GM19455 (cell line): ENCODE results near the gene ZC3H12C.
"Not testable (repeated sequence)": the region's sequence is repeated elsewhere in the genome, so short reads cannot be mapped to it uniquely, and the experiment has no call there.

Experiments
- ATAC-seq: cut with Tn5 transposase; IDR thresholded peaks from one replicate; pipeline ENCODE4 v1.9.1; 2021; ENCODE audit not compliant: unreplicated experiment

Gene ZC3H12C

GRCh38 chr11:110176366-110177085 is 83.3 kb downstream of the ZC3H12C start:
- ATAC-seq: no peak

DNA sequence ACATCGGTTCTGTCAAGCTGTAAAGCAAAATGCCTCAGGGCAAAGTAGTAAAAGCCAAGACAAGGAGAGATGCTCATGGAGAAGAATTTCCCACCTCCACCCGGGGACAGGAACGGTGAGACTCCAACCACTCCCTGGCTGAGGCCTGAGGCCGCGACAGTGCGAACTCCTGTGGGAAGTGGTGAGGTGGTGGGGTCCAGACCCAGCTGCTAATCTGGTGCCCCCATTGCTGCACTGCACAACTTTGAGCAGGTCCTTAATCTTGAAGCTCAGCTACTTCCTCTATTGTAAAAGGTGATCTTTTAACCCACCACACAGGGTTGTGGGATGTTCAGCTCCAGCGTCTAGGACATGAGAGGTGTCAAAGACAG is 83.9 kb downstream of the ZC3H12C start:
- no peak for ATAC-seq

DNA sequence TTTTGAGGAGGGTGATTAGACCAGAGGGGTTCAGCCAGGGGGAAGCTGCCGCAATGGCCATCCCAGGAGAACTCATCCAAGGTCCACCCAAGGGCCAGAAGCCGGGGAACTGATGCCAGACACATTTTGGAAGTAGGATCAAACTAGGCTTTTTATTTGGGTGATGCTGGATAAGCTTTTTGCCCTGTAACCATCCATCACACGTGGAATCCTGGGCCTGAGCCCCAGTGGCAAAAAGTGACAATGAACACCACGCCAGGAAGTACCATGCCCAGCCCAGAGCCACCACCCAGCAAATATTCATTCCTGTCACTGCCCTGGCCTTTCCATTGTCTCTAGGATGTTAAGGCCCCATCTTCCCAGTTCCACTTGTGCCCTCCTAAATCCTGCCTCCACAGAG is 85.9 kb downstream of the ZC3H12C start:
- no peak for ATAC-seq

- no peak for ATAC-seq
These were observed 89.7 kb downstream of the ZC3H12C start for GRCh38 chr11:110182886-110183285.

GRCh38 chr11:110184456-110184855 is 91.3 kb downstream of the ZC3H12C start:
- no peak for ATAC-seq

DNA sequence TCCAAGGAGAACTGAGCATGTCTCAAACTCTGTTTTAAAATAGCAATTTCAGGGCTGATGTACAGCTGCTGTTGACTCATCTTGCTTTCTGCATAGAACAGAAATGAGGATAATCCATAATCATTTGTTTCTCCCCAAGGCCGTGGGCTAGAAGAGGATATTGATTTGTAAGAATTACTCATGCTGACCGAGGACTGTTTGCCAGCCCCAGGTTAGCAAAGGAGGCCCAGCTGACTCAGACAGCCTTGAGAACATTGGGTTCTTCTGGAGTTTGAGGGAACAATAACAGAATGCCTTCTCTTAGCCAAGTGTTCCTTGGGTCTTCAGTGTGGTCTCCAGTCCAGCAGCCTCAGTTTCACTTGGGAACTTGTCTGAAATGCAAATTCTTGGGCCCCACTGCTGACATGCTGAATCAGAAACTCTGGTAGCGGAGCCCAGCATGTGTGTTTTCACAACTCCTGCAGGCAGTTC is 92.0 kb downstream of the ZC3H12C start:
- no peak for ATAC-seq

DNA sequence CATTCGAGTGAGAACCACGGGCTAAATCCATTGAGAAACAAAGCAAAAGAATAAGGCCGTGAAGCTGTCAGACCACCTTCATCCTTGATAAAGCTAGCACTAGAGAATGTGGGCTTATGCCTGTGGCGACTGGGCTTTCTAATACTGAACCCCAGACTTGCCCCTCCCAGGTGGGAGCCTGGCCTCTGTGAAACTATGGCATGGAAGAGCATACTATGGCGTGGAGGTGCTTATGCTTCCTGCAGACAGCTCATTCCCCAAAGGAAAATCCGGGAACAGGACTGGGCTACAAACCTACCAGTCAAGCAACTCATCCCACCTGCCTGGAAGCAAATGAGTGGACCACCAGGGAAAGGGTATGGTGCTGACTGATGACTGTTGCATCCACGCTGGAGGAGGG is 92.4 kb downstream of the ZC3H12C start:
- ATAC-seq: no peak

DNA sequence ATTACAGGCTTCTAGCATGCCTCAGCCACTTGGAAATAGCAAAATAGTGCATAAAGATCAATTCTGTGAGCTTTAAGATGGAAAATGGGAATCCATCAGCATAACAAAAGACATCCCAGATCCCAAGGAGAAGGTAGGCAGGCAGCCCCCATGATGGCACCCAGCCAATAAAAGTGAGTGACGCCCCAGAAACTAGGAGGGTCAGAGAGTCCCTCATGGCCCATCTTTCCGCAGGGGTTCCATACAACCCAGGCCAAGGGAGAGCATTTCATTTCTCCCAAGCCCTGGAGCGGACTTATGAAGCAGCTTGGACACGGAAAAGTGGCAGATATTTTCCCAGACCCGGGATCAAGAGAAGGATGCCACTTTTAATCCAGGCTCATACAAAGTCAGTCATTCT is 93.3 kb downstream of the ZC3H12C start:
- no peak for ATAC-seq

DNA sequence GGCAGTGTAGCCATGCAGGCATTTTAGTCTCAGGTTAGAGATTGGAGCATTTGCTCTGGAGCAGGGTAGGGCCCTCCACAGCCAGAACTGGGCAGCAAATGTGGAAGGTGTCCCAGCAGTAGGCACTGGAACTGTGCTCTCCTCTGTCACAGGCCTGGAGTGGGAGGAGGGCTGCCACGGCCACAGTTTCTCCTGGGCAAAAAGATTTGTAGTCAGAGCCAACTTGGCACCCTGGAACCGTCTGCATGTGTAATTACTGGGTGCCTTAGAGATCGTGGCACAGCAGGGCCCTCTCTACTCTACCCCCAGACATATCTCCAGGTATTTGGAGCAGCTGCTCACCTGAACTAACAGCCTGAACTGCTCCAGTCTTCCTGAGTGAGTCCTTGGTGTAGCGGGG is 93.7 kb downstream of the ZC3H12C start:
- ATAC-seq: no peak

DNA sequence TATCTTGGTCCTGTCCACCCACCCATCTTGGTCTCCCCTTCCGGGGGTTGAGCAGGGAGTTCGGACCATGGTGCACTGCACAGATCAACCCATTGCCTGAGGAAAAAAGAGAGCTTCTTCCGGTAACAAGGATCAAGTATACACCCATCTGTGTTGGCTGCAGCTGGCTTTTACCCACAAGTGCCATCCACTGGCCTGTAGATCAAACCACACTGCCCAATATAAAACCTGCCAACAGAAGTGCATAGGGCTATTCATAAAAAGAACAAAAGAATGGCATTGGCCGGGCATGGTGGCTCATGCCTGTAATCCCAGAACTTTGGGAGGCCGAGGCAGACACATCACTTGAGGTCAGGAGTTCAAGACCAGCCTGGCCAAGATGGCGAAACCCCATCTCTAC is 94.5 kb downstream of the ZC3H12C start:
- no peak for ATAC-seq

GRCh38 chr11:110190885-110191284 is 97.7 kb downstream of the ZC3H12C start:
- no peak for ATAC-seq

- ATAC-seq: peak; percentile 86
These were observed 99.6 kb downstream of the ZC3H12C start for GRCh38 chr11:110192604-110193282.

- not testable (repeated sequence) for ATAC-seq
These were observed 101.1 kb downstream of the ZC3H12C start for GRCh38 chr11:110194211-110194766.

DNA sequence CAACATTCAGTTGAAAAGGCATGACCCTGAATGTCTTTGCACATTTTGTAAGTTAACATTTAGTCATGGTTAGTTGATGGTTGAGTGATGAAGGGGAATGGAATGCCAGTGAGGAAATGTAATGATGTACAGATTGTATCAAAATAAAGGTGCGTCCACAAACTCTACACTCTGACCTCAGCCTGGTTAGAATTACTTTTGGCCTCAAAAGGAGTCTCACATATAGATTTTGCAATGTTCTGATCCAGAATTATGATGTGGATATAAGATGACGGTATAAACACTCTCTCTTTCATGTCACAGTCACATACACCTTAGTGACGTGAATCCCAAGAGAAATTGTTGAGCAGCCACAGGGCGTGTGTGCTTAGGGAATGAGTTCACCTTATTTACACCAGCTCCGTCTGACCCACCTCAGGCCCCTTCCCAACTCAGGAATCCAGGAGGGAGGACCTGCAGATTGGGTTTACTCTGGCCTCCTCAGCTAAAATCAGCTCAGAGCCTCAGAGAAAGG is 103.1 kb downstream of the ZC3H12C start:
- ATAC-seq: no peak

GRCh38 chr11:110196884-110197420 is 103.8 kb downstream of the ZC3H12C start:
- no peak for ATAC-seq

DNA sequence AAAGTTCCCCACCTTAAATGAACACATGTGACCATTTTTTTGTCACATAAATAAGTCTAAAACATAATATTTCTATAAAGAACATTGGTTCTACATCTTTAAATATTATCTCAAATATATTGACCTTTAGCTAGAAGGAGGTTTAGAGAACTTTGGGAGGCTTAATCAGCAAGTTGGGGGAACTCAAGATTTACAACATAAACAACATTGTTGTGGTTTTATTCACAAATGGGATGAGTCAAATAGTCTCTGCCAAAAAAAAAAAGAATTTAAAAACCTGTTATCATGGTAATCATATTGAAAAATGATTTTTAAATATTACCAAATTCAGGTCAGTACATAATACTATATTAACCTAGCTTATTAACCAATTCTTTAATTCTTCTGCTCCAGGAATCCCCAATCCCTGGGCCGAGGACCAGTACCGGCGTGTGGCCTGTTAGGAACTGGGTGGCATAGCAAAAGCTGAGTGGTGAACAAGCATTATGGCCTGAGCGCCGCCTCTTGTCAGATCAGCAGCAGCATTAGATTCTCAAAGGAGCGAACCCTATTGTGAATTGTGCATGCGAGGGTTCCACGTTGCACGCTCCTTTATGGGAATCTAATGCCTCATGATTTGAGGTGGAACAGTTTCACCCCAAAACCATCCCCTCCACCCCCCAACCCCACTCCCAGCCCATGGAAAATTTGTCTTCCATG is 105.0 kb downstream of the ZC3H12C start:
- ATAC-seq: no peak

DNA sequence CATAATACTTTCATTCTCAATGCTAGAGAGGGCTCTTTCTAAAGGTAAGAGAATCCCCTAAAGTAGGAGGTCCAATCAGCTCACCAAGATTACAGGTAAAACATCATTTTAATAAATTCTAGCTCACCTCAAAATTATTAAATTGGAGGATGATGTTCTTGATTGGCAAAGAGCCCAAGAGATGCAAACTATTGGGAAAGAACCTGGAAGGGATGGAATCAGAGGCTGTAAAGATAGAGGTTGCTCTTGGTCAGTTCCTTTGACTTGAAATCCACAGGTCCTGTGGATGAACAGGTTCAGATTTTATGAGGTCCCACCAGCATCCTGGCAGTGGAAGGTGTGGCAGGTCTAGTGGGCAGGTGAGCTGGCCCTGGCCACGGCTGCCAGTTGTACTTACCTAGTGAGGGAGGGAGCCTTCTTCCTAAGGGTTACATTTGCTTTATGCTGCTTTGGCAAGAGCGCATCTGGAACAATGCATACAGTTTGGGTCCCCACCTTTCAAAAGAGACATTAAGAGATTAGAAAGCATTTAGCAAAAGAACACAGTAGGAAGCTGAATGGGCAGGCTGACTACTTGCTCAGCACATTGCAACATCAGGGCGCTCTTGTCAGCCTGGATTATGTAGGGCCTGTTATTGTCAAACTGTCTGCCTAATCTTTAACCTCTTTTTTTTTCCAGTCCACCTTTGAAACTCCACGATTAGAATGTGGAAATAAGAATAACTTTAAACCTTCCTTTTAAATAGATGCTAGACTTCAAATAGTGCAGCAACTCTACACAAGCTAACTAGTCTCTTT is 106.2 kb downstream of the ZC3H12C start:
- ATAC-seq: no peak

DNA sequence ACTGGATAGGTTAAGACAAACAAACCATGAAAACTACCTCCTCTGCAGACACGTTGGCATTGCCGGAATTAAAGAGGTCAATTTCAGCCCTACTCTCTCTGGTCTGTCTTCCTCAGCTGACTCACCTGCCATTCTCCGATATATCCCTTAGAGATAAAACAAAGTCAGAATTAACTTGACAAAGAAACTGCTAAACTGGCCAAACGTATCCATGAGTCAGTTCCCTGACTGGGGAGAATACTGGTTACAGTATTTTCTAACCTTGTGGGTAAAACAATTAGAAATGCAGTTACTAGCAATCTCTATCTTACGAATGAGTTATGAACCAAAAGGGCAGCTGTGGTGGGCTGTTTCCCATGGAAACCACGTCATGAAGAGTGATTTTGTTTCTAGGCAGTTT is 107.0 kb downstream of the ZC3H12C start:
- ATAC-seq: no peak

GRCh38 chr11:110200836-110201235 is 107.6 kb downstream of the ZC3H12C start:
- ATAC-seq: no peak

DNA sequence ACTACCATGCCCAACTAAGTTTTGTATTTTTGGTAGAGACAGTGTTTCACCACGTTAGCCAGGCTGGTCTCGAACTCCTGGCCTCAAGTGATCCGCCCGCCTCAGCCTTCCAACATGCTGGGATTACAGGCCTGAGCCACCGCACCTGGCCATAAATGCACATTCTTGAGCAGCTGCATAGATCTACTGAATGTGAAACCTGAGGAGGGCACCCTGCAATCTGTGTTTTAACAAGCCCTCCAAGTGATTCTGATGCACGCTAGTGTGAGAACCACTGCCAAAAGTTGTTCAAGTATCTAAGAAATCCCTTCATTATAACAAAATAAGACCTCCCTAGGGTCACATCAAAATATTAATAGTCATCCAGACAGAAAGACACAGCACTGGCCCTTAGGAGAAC is 113.9 kb downstream of the ZC3H12C start:
- no peak for ATAC-seq
